BE2C (cell line): ENCODE data around the gene PCA3.

Experiments
- DNase-seq: peaks from one replicate; pipeline ENCODE4 v3.0.0-alpha.2; 2020
- H3K27me3 ChIP-seq: fragments of 250-450 bp; sonication (Bioruptor Pico); 2 replicates; pipeline ENCODE4 v1.5.1; 2020; ENCODE audit warnings: mild to moderate bottlenecking
- H3K36me3 ChIP-seq: fragments of 250-450 bp; sonication (Bioruptor Pico); 2 replicates; pipeline ENCODE4 v1.5.1; 2020; ENCODE audit warnings: mild to moderate bottlenecking
- H3K4me1 ChIP-seq: fragments of 250-450 bp; sonication (Bioruptor Pico); 2 replicates; pipeline ENCODE4 v1.5.1; 2020
- H3K4me3 ChIP-seq: 2 replicates; pipeline ENCODE4 v1.5.1; 2011; ENCODE audit warnings: low read depth, low read length
- H3K9me3 ChIP-seq: fragments of 250-450 bp; sonication (Bioruptor Pico); 2 replicates; pipeline ENCODE4 v1.5.1; 2020
- CTCF ChIP-seq: IDR thresholded peaks from 2 replicates; pipeline ENCODE4 v1.5.1; 2012; ENCODE audit warnings: mild to moderate bottlenecking, low read depth, low read length

PCA3 gene

GRCh38 chr9:76725011-76725546 lies 39.2 kb upstream of the PCA3 start:
- no peaks in the 10 kb centered on the region for H3K36me3 ChIP-seq

GRCh38 chr9:76725885-76726284 lies 38.4 kb upstream of the PCA3 start:
- Histone ChIP-seq H3K4me1 (no peaks in the 10 kb centered on the region), H3K36me3 (no peaks in the 10 kb centered on the region), H3K27me3 (no peaks in the 10 kb centered on the region), H3K9me3 (no peaks in the 10 kb centered on the region), H3K4me3 (no peak overlapping the region)
- no peak for DNase-seq
- no peak for TF ChIP-seq CTCF

More at GRCh38 chr9:76725011-76725546, 39.2 kb upstream of the PCA3 start:
- Histone ChIP-seq H3K4me1 (no peaks in the 10 kb centered on the region), H3K27me3 (no peaks in the 10 kb centered on the region), H3K9me3 (no peaks in the 10 kb centered on the region), H3K4me3 (no peak overlapping the region)
- TF ChIP-seq CTCF = no peak
- DNase-seq = no peak

GRCh38 chr9:76729116-76729515 lies 35.1 kb upstream of the PCA3 start:
- Histone ChIP-seq H3K4me3 (no peak overlapping the region), H3K36me3 (no peaks in the 10 kb centered on the region), H3K27me3 (no peaks in the 10 kb centered on the region), H3K4me1 (no peaks in the 10 kb centered on the region), H3K9me3 (no peaks in the 10 kb centered on the region)
- DNase-seq = no peak
- TF ChIP-seq CTCF = no peak

- Histone ChIP-seq H3K4me3 (no peak overlapping the region), H3K9me3 (no peaks in the 10 kb centered on the region), H3K36me3 (no peaks in the 10 kb centered on the region), H3K4me1 (no peaks in the 10 kb centered on the region), H3K27me3 (no peaks in the 10 kb centered on the region)
- DNase-seq = no peak
- TF ChIP-seq CTCF = no peak
Observed at GRCh38 chr9:76729980-76730737, 34.1 kb upstream of the PCA3 start.

GRCh38 chr9:76730801-76731200 lies 33.4 kb upstream of the PCA3 start:
- Histone ChIP-seq H3K27me3 (no peaks in the 10 kb centered on the region), H3K9me3 (no peaks in the 10 kb centered on the region), H3K4me3 (no peak overlapping the region), H3K4me1 (no peaks in the 10 kb centered on the region), H3K36me3 (no peaks in the 10 kb centered on the region)
- TF ChIP-seq CTCF = no peak
- DNase-seq = no peak

- Histone ChIP-seq H3K4me3 (no peak overlapping the region), H3K36me3 (no peaks in the 10 kb centered on the region), H3K4me1 (no peaks in the 10 kb centered on the region), H3K9me3 (no peaks in the 10 kb centered on the region), H3K27me3 (no peaks in the 10 kb centered on the region)
- no peak for TF ChIP-seq CTCF
- no peak for DNase-seq
Observed at GRCh38 chr9:76732341-76732958, 31.8 kb upstream of the PCA3 start.
